ENCODE measurements around the gene LEP.
"Not testable (repeated sequence)": the region's sequence is repeated elsewhere in the genome, so short reads cannot be mapped to it uniquely, and the experiment has no call there.

The LEP gene

DNA sequence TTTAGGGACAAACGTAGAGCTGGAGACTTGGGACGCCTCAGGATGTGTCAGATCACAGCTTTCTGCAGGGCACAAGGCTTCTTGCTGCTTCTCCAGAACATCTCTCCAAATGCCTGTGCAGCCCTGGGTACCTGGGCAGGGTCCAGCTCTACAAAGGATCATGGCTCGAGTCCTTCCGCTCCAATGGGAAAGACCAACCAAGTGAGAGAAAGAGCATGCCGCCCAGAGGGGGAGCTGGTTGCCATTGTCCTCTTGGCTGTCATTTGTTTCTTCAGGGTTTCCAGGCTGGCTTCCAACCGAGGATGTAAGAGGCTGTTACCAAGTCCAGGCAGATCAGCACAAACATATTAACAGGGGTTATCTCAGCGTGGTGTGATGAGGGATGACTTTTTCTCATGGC, 5.6 kb upstream of the LEP start:
- Histone ChIP-seq H3K36me3 (ENCODE audit: insufficient read depth, insufficient read length, low read length) (no peaks in the 10 kb centered on the region), H3K9ac (ENCODE audit: insufficient read length, low read depth) (no peak overlapping the region), H3K9me3 (ENCODE audit: insufficient read depth, low read length) (peaks cover 21% of the 10 kb centered on the region; the same call in 1 of the 2 replicates), H3K4me1 (ENCODE audit: insufficient read depth, insufficient read length) (no peaks in the 10 kb centered on the region), H3K27me3 (ENCODE audit: insufficient read depth, insufficient read length) (no peaks in the 10 kb centered on the region), H3K4me3 (ENCODE audit: insufficient read length, low read depth) (no peak overlapping the region)
- TF ChIP-seq SUZ12 (IDR thresholded peaks at IDR 0.05; ENCODE audit: extremely low read depth, insufficient read depth, insufficient read length) (no peak), ZNF274 (IDR thresholded peaks at IDR 0.05; ENCODE audit: low read depth, low read length) (no peak), YY1 (IDR thresholded peaks at IDR 0.05; ENCODE audit: insufficient read depth, insufficient read length) (no peak)
- no peak for DNase-seq (ENCODE audit: low read depth, low spot score)

- H3K36me3 ChIP-seq (ENCODE audit: insufficient read depth, insufficient read length, low read length) = no peaks in the 10 kb centered on the region
- H3K9ac ChIP-seq (ENCODE audit: insufficient read length, low read depth) = no peak overlapping the region
Measured at GRCh38 chr7:128236924-128237586, 4.0 kb upstream of the LEP start.

GRCh38 chr7:128239146-128239545, 1.9 kb upstream of the LEP start:
- not testable (repeated sequence) for H3K36me3 ChIP-seq (ENCODE audit: insufficient read depth, insufficient read length, low read length); H3K4me3 ChIP-seq (ENCODE audit: insufficient read length, low read depth); H3K9ac ChIP-seq (ENCODE audit: insufficient read length, low read depth); H3K4me1 ChIP-seq (ENCODE audit: insufficient read depth, insufficient read length); H3K27me3 ChIP-seq (ENCODE audit: insufficient read depth, insufficient read length); DNase-seq (ENCODE audit: low read depth, low spot score)
- peaks cover 25% of the 10 kb centered on the region; the same call in 1 of the 2 replicates for H3K9me3 ChIP-seq (ENCODE audit: insufficient read depth, low read length)

More at GRCh38 chr7:128236924-128237586, 4.0 kb upstream of the LEP start:
- H3K4me1 ChIP-seq (ENCODE audit: insufficient read depth, insufficient read length) = no peaks in the 10 kb centered on the region
- no peaks in the 10 kb centered on the region for H3K27me3 ChIP-seq (ENCODE audit: insufficient read depth, insufficient read length)
- H3K4me3 ChIP-seq (ENCODE audit: insufficient read length, low read depth) = no peak overlapping the region
- no peak for DNase-seq (ENCODE audit: low read depth, low spot score)
- peaks cover 25% of the 10 kb centered on the region; the same call in 1 of the 2 replicates for H3K9me3 ChIP-seq (ENCODE audit: insufficient read depth, low read length)
- TF ChIP-seq SUZ12 (IDR thresholded peaks at IDR 0.05; ENCODE audit: extremely low read depth, insufficient read depth, insufficient read length) (no peak), YY1 (IDR thresholded peaks at IDR 0.05; ENCODE audit: insufficient read depth, insufficient read length) (no peak), ZNF274 (IDR thresholded peaks at IDR 0.05; ENCODE audit: low read depth, low read length) (no peak)

DNA sequence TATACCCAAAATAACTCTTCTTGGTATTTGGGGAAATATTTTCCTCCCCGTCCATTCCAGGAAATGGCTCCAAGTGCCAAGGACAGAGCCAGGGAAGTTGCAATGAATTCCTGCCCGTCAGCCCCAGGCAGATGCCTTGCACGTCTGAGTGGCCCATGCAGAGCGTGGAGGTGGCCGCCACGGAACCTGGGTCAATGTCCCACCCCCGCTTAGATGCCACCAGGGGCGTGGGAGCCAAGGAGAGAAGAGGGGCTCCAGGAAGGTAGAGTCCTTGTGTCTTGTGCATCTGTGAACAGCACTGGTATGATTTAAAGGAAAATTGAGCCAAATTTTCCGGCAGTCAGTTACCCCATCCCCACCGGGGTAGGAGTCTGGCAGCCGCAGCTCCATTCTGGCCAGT, 1.6 kb downstream of the LEP start:
- H3K9me3 ChIP-seq (ENCODE audit: insufficient read depth, low read length) = peaks cover 25% of the 10 kb centered on the region; the same call in 1 of the 2 replicates
- H3K9ac ChIP-seq (ENCODE audit: insufficient read length, low read depth) = no peak overlapping the region
- no peaks in the 10 kb centered on the region for H3K27me3 ChIP-seq (ENCODE audit: insufficient read depth, insufficient read length)
- H3K4me1 ChIP-seq (ENCODE audit: insufficient read depth, insufficient read length) = no peaks in the 10 kb centered on the region
- TF ChIP-seq SUZ12 (IDR thresholded peaks at IDR 0.05; ENCODE audit: extremely low read depth, insufficient read depth, insufficient read length) (no peak), YY1 (IDR thresholded peaks at IDR 0.05; ENCODE audit: insufficient read depth, insufficient read length) (no peak), ZNF274 (IDR thresholded peaks at IDR 0.05; ENCODE audit: low read depth, low read length) (no peak)
- DNase-seq (ENCODE audit: low read depth, low spot score) = no peak
- no peak overlapping the region for H3K4me3 ChIP-seq (ENCODE audit: insufficient read length, low read depth)
- no peaks in the 10 kb centered on the region for H3K36me3 ChIP-seq (ENCODE audit: insufficient read depth, insufficient read length, low read length)

- H3K9me3 ChIP-seq (ENCODE audit: insufficient read depth, low read length) = peaks cover 23% of the 10 kb centered on the region; the same call in 1 of the 2 replicates
- no peaks in the 10 kb centered on the region for H3K27me3 ChIP-seq (ENCODE audit: insufficient read depth, insufficient read length)
Measured at GRCh38 chr7:128243273-128243672, 2.2 kb downstream of the LEP start.

DNA sequence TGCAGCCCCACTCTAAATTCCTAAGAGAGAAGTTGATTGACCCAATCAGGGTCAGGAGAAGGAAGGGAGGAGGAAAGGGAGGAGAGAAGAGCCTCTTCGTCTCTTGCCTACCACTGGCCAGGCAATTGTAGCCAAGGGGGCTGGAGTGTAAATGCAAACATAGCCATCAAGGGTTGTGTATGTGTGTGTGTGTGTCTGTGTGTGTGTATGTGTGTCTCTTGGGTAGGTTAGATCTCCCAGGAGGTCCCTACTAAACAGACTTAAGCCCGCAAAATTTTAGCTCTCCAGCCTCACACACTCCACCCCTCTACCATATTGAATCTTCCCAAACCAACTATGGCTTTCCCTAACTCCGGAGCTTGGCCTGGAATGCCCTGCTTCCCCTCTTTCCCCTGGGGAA, 3.8 kb downstream of the LEP start:
- TF ChIP-seq SUZ12 (IDR thresholded peaks at IDR 0.05; ENCODE audit: extremely low read depth, insufficient read depth, insufficient read length) (no peak), ZNF274 (IDR thresholded peaks at IDR 0.05; ENCODE audit: low read depth, low read length) (no peak), YY1 (IDR thresholded peaks at IDR 0.05; ENCODE audit: insufficient read depth, insufficient read length) (no peak)
- Histone ChIP-seq H3K36me3 (ENCODE audit: insufficient read depth, insufficient read length, low read length) (no peaks in the 10 kb centered on the region), H3K27me3 (ENCODE audit: insufficient read depth, insufficient read length) (no peaks in the 10 kb centered on the region), H3K4me1 (ENCODE audit: insufficient read depth, insufficient read length) (no peaks in the 10 kb centered on the region), H3K4me3 (ENCODE audit: insufficient read length, low read depth) (no peak overlapping the region), H3K9me3 (ENCODE audit: insufficient read depth, low read length) (peaks cover 9% of the 10 kb centered on the region; the same call in 1 of the 2 replicates), H3K9ac (ENCODE audit: insufficient read length, low read depth) (no peak overlapping the region)
- DNase-seq (ENCODE audit: low read depth, low spot score) = no peak

More at GRCh38 chr7:128243273-128243672, 2.2 kb downstream of the LEP start:
- H3K4me3 ChIP-seq (ENCODE audit: insufficient read length, low read depth) = no peak overlapping the region
- no peaks in the 10 kb centered on the region for H3K4me1 ChIP-seq (ENCODE audit: insufficient read depth, insufficient read length)
- H3K9ac ChIP-seq (ENCODE audit: insufficient read length, low read depth) = no peak overlapping the region
- TF ChIP-seq ZNF274 (IDR thresholded peaks at IDR 0.05; ENCODE audit: low read depth, low read length) (no peak), SUZ12 (IDR thresholded peaks at IDR 0.05; ENCODE audit: extremely low read depth, insufficient read depth, insufficient read length) (no peak), YY1 (IDR thresholded peaks at IDR 0.05; ENCODE audit: insufficient read depth, insufficient read length) (no peak)
- DNase-seq (ENCODE audit: low read depth, low spot score) = no peak
- H3K36me3 ChIP-seq (ENCODE audit: insufficient read depth, insufficient read length, low read length) = no peaks in the 10 kb centered on the region

GRCh38 chr7:128247108-128247507, 6.0 kb downstream of the LEP start:
- no peaks in the 10 kb centered on the region for H3K4me1 ChIP-seq (ENCODE audit: insufficient read depth, insufficient read length)
- H3K4me3 ChIP-seq (ENCODE audit: insufficient read length, low read depth) = no peak overlapping the region
- TF ChIP-seq SUZ12 (IDR thresholded peaks at IDR 0.05; ENCODE audit: extremely low read depth, insufficient read depth, insufficient read length) (no peak), ZNF274 (IDR thresholded peaks at IDR 0.05; ENCODE audit: low read depth, low read length) (no peak), YY1 (IDR thresholded peaks at IDR 0.05; ENCODE audit: insufficient read depth, insufficient read length) (no peak)
- no peak overlapping the region for H3K9ac ChIP-seq (ENCODE audit: insufficient read length, low read depth)
- H3K9me3 ChIP-seq (ENCODE audit: insufficient read depth, low read length) = no peaks in the 10 kb centered on the region
- H3K27me3 ChIP-seq (ENCODE audit: insufficient read depth, insufficient read length) = no peaks in the 10 kb centered on the region
- no peak for DNase-seq (ENCODE audit: low read depth, low spot score)
- H3K36me3 ChIP-seq (ENCODE audit: insufficient read depth, insufficient read length, low read length) = no peaks in the 10 kb centered on the region

Data from NT2/D1 (cell line).